Stimulated activated CD8-positive, alpha-beta memory T cell treated with anti-CD3 and anti-CD28 coated beads, Interleukin-7, amount 100 ng/mL, for 48 hours (primary cell): Measurements from ENCODE around the gene SUV39H1.

Source experiments
- DNase-seq, 2 donors: peaks; one replicate each; pipeline ENCODE4 v3.0.0-alpha.2; 2020; ENCODE audit warnings: low read depth in 1 of 2; ENCODE audit errors: extremely low read depth in 1 of 2

SUV39H1 gene

DNA sequence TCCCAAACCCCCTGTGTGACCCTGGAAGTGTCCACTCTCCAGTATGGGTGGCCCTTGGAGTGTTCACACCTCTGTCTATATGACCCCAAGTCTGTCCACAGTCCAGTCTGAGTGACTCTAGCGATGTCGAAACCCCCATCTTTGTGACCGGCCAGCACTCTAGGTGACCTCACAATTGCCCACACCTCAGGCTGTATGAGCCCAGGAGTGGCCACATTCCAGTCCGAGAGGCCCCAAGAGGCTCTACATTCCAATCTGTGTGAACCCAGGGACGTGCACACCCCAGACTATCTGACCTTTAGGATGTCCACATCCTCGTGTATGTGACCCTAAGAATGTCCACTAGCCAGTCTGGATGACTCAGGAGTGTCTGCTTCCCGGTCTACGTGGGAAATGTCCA, 57.7 kb downstream of the SUV39H1 start:
- DNase-seq: no peak
